GM10248 (cell line): ENCODE data around the gene RAB20.

Source experiments
- CTCF ChIA-PET: fragments of 300-600 bp; sonication (Branson Sonifier 250); formaldehyde crosslinking; extraction: SDS; loops from one replicate; lab custom pipeline; 2021; ENCODE audit warnings: antibody characterized with exemption; lab: Yijun Ruan, JAX
- POLR2A ChIA-PET: fragments of 350-650 bp; sonication (Branson Sonifier 250); formaldehyde crosslinking; extraction: SDS; loops from one replicate; lab custom pipeline; 2020; ENCODE audit warnings: antibody characterized with exemption; lab: Yijun Ruan, JAX
- DNase-seq: peaks from one replicate; pipeline ENCODE4 v3.0.0; 2012; ENCODE audit errors: extremely low spot score
- CTCF ChIP-seq: IDR thresholded peaks from 2 replicates; pipeline ENCODE4 v1.5.1; 2012; ENCODE audit warnings: mild to moderate bottlenecking, low read depth; ENCODE audit errors: extremely low read depth, missing control alignments, control extremely low read depth

RAB20 gene

GRCh38 chr13:110518226-110518525 is 43.3 kb downstream of the RAB20 start:
- no peak for DNase-seq
- CTCF ChIA-PET = interaction anchor here (1.3 to 1.9 kb wide), 3 partner anchors 30 to 67 kb away, joined by 3 to 8 read pairs (median 3); no protein-coding TSS in a partner anchor
- POLR2A ChIA-PET = interaction anchor here (0.9 kb wide), 1 partner anchor 194 kb away, joined by 3 read pairs; no protein-coding TSS in a partner anchor
- no peak for TF ChIP-seq CTCF

- DNase-seq = no peak
- CTCF ChIA-PET = interaction anchor here (1.3 to 1.9 kb wide), 3 partner anchors 30 to 66 kb away, joined by 3 to 8 read pairs (median 3); no protein-coding TSS in a partner anchor
- no peak for TF ChIP-seq CTCF
- POLR2A ChIA-PET = interaction anchor here (0.9 kb wide), 1 partner anchor 195 kb away, joined by 3 read pairs; no protein-coding TSS in a partner anchor
Observed at GRCh38 chr13:110517505-110518225, 43.9 kb downstream of the RAB20 start.

GRCh38 chr13:110516500-110516899 is 45.0 kb downstream of the RAB20 start:
- ChIA-PET CTCF (interaction anchor here (1.5 to 3.2 kb wide), 2 partner anchors 9 to 61 kb away, joined by 4 to 9 read pairs; no protein-coding TSS in a partner anchor), POLR2A (no interaction called here)
- no peak for DNase-seq
- TF ChIP-seq CTCF = no peak

GRCh38 chr13:110512198-110512740 is 49.3 kb downstream of the RAB20 start:
- ChIA-PET POLR2A (no interaction called here), CTCF (no interaction called here)
- TF ChIP-seq CTCF = no peak
- no peak for DNase-seq

- POLR2A ChIA-PET = no interaction called here
- TF ChIP-seq CTCF = no peak
- CTCF ChIA-PET = interaction anchor here (0.9 kb wide), 1 partner anchor 13 kb away, joined by 3 read pairs; no protein-coding TSS in a partner anchor
- DNase-seq = no peak
Observed at GRCh38 chr13:110511509-110512181, 49.9 kb downstream of the RAB20 start.
